ENCODE data around the gene FHOD3. TPM values are rescaled to one million over a fixed set of nuclear protein-coding genes. Genes with fewer than 3 reads are reported as not detected.

Gene FHOD3
- total and polyA plus RNA-seq, 4 donors, result 0.57 to 1.3 (median 1.2) TPM; not detected in 1

GRCh38 chr18:36325846-36326245, 28.3 kb downstream of the FHOD3 start:
- no peak for TF ChIP-seq SP1 (IDR thresholded peaks at IDR 0.05)
- peak; percentile 5 for DNase-seq (ENCODE audit: low spot score)
- H3K27me3 ChIP-seq (ENCODE audit: control insufficient read depth in 4 of 4, insufficient read depth in 4 of 4, low read length in 3 of 4), result peaks cover 0 to 3% (median 0%) of the 10 kb centered on the region in 4 donors
- H3K9me3 ChIP-seq (ENCODE audit: control insufficient read depth in 4 of 4, low read length in 3 of 4), result no peaks in the 10 kb centered on the region
- no peaks in the 10 kb centered on the region for H3K36me3 ChIP-seq (ENCODE audit: control insufficient read depth in 4 of 4, insufficient read depth in 3 of 4, low read depth in 1 of 4, low read length in 3 of 4)
- H3K27ac ChIP-seq (ENCODE audit: low read depth in 1 of 2, low read length in 2 of 2), result no peak overlapping the region
- H3K9ac ChIP-seq (ENCODE audit: low read depth in 1 of 2, low read length in 2 of 2), result no peak overlapping the region
- no peaks in the 10 kb centered on the region for H3K4me1 ChIP-seq (ENCODE audit: control insufficient read depth in 4 of 4, insufficient read depth in 4 of 4, low read length in 3 of 4)
- no peak overlapping the region for H3K4me3 ChIP-seq (ENCODE audit: low read depth in 1 of 3, low read length in 3 of 3)
- WGBS, result 70% methylated on average over 1 of the region's 1 CpG

GRCh38 chr18:36326771-36327170, 29.3 kb downstream of the FHOD3 start:
- Histone ChIP-seq H3K4me1 (ENCODE audit: control insufficient read depth in 4 of 4, insufficient read depth in 4 of 4, low read length in 3 of 4) (no peaks in the 10 kb centered on the region), H3K9ac (ENCODE audit: low read depth in 1 of 2, low read length in 2 of 2) (no peak overlapping the region), H3K9me3 (ENCODE audit: control insufficient read depth in 4 of 4, low read length in 3 of 4) (no peaks in the 10 kb centered on the region), H3K36me3 (ENCODE audit: control insufficient read depth in 4 of 4, insufficient read depth in 3 of 4, low read depth in 1 of 4, low read length in 3 of 4) (no peaks in the 10 kb centered on the region), H3K27ac (ENCODE audit: low read depth in 1 of 2, low read length in 2 of 2) (no peak overlapping the region), H3K4me3 (ENCODE audit: low read depth in 1 of 3, low read length in 3 of 3) (no peak overlapping the region), H3K27me3 (ENCODE audit: control insufficient read depth in 4 of 4, insufficient read depth in 4 of 4, low read length in 3 of 4) (peaks cover 0 to 3% (median 0%) of the 10 kb centered on the region in 4 donors)
- TF ChIP-seq FOXA1 (IDR thresholded peaks at IDR 0.05) (no peak), TAF1 (conservative IDR thresholded peaks at IDR 0.05) (no peak), FOXA2 (IDR thresholded peaks at IDR 0.05) (no peak), HNF4A (conservative IDR thresholded peaks at IDR 0.05) (no peak), ATF3 (IDR thresholded peaks at IDR 0.05) (no peak), NR2F2 (IDR thresholded peaks at IDR 0.05) (no peak), GABPA (IDR thresholded peaks at IDR 0.05 in 1 of 2, conservative IDR thresholded peaks at IDR 0.05 in 1 of 2) (no peak), RXRA (IDR thresholded peaks at IDR 0.05) (no peak), RAD21 (IDR thresholded peaks at IDR 0.05) (no peak), ZBTB33 (IDR thresholded peaks at IDR 0.05) (no peak), SP1 (IDR thresholded peaks at IDR 0.05) (no peak), JUND (IDR thresholded peaks at IDR 0.05) (no peak), EGR1 (IDR thresholded peaks at IDR 0.05; ENCODE audit: low read depth in 2 of 2) (no peak), REST (IDR thresholded peaks at IDR 0.05) (no peak), CTCF (IDR thresholded peaks at IDR 0.05; ENCODE audit: low read depth, low read length, missing input control) (no peak), MAX (IDR thresholded peaks at IDR 0.05) (no peak), YY1 (IDR thresholded peaks at IDR 0.05) (no peak), HNF4G (IDR thresholded peaks at IDR 0.05) (no peak)
- 47% methylated on average over 6 of the region's 6 CpGs for WGBS
- DNase-seq (ENCODE audit: low spot score), result no peak
